PFSK-1 (cell line): Measurements from ENCODE around the gene CNNM4.

ENCODE experiments used
- FOXP2 ChIP-seq: optimal IDR thresholded peaks from 2 replicates; pipeline ENCODE3; 2011; ENCODE audit warnings: borderline replicate concordance, control low read depth, inconsistent platforms; ENCODE audit not compliant: insufficient read depth; ENCODE audit errors: extremely low read length, extremely low read depth
- POLR2AphosphoS5 ChIP-seq: IDR thresholded peaks from 2 replicates; pipeline ENCODE4 v1.6.1; 2012; ENCODE audit warnings: low read depth, mild to moderate bottlenecking, control low read depth, low read length, moderate library complexity
- REST ChIP-seq, 2 experiments: IDR thresholded peaks; 2 replicates each; pipeline versions ENCODE4 v1.6.1 to v1.8.0; 2011 to 2012; ENCODE audit warnings: low read depth in 2 of 2, low read length in 2 of 2, control low read depth in 1 of 2, inconsistent platforms in 1 of 2, mild to moderate bottlenecking in 1 of 2, moderate library complexity in 1 of 2; ENCODE audit not compliant: insufficient read depth in 1 of 2
- SIN3A ChIP-seq: IDR thresholded peaks from 2 replicates; pipeline ENCODE4 v1.6.1; 2012; ENCODE audit warnings: mild to moderate bottlenecking, low read length, moderate library complexity, borderline replicate concordance; ENCODE audit not compliant: insufficient read depth
- TAF1 ChIP-seq: IDR thresholded peaks from 2 replicates; pipeline ENCODE4 v1.6.1; 2012; ENCODE audit warnings: low read length, control low read depth, borderline replicate concordance; ENCODE audit not compliant: insufficient read depth

The CNNM4 gene

GRCh38 chr2:96810783-96811192 is 50.1 kb downstream of the CNNM4 start:
- TF ChIP-seq POLR2AphosphoS5 (no peak), REST (IDR thresholded peaks at IDR 0.05; ENCODE audit: insufficient read depth in 1 of 2, low read depth in 2 of 2, low read length in 2 of 2) (no peak), SIN3A (no peak), TAF1 (no peak), FOXP2 (no peak)

DNA sequence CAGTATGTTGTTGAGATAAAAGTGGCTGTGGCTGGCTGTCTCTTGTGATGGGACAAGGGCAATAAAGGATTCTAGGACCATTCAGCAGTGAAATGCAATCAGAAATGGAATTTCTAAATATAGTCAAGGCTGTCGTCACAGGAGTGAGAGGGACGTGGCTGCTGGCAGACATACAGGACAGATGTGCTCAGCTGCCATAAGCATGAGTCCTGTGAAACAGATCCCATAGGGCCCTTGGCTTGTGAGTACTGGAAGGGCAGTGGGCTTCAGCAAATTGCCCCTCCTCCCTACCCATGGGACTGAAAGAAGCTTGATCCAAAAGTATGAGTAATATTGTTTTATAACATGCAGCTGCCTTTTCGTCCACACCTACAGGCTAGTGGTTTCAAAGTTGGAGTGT is 51.2 kb downstream of the CNNM4 start:
- TF ChIP-seq POLR2AphosphoS5 (no peak), TAF1 (no peak), REST (IDR thresholded peaks at IDR 0.05; ENCODE audit: insufficient read depth in 1 of 2, low read depth in 2 of 2, low read length in 2 of 2) (no peak), FOXP2 (no peak), SIN3A (no peak)

- TF ChIP-seq POLR2AphosphoS5, result no peak
These were observed 53.0 kb downstream of the CNNM4 start for GRCh38 chr2:96813656-96814055.

GRCh38 chr2:96815326-96816126 is 54.8 kb downstream of the CNNM4 start:
- TF ChIP-seq FOXP2 (peak; percentile 84), POLR2AphosphoS5 (no peak; the same call in 1 of the 2 replicates), REST (IDR thresholded peaks at IDR 0.05; ENCODE audit: insufficient read depth in 1 of 2, low read depth in 2 of 2, low read length in 2 of 2) (peak in 1 of 2 experiments; percentile 45; a peak in 1 of 4 replicates), TAF1 (no peak)

DNA sequence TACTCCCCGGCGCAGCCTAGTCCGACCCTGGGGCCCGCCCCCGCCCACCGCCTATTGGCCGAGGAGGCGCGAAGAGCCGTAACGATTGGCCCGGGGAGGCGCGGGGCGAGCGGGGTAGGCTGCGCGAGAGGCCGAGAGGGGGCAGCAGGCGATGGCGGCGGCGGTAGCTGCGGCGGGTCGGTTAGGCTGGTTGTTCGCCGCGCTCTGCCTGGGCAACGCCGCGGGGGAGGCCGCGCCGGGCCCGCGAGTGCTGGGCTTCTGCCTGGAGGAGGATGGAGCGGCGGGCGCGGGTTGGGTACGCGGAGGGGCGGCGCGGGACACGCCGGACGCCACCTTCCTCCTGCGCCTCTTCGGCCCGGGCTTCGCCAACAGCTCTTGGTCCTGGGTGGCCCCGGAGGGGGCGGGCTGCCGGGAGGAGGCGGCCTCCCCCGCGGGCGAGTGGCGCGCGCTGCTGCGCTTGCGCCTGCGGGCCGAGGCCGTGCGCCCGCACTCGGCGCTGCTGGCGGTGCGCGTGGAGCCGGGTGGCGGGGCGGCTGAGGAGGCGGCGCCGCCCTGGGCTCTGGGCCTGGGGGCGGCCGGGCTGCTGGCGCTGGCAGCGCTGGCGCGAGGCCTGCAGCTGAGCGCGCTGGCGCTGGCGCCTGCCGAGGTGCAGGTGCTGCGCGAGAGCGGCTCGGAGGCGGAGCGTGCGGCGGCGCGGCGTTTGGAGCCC is 55.6 kb downstream of the CNNM4 start, which contains the start of gene CNNM3:
Gene CNNM3, plus strand, starts transcription at position 142 of the 709 bp plus-strand sequence. Its CDS starts 10 bp downstream, at position 152.
- TF ChIP-seq SIN3A, result no peak
- 0 out of 4 replicates have a peak, but pooled peaks of 1 of the 2 experiments have one; percentile 5 for TF ChIP-seq REST (IDR thresholded peaks at IDR 0.05; ENCODE audit: insufficient read depth in 1 of 2, low read depth in 2 of 2, low read length in 2 of 2)
- peak; percentile 3 for TF ChIP-seq FOXP2
- TF ChIP-seq POLR2AphosphoS5, result peak; percentile 60
- 0 out of 2 replicates have a peak, but pooled peaks have one; percentile 61 for TF ChIP-seq TAF1
